Activated T-helper 1 cell treated with anti-CD3 and anti-CD28 coated beads, Interleukin-2, amount 50 U/mL, for 16 hours (primary cell): ENCODE measurements around the gene TCEAL1.

ENCODE experiments used
- DNase-seq, 2 donors: peaks; one replicate each; pipeline ENCODE4 v3.0.0-alpha.2; 2020; ENCODE audit warnings: low read depth in 1 of 2, low spot score in 1 of 2

TCEAL1 gene

DNA sequence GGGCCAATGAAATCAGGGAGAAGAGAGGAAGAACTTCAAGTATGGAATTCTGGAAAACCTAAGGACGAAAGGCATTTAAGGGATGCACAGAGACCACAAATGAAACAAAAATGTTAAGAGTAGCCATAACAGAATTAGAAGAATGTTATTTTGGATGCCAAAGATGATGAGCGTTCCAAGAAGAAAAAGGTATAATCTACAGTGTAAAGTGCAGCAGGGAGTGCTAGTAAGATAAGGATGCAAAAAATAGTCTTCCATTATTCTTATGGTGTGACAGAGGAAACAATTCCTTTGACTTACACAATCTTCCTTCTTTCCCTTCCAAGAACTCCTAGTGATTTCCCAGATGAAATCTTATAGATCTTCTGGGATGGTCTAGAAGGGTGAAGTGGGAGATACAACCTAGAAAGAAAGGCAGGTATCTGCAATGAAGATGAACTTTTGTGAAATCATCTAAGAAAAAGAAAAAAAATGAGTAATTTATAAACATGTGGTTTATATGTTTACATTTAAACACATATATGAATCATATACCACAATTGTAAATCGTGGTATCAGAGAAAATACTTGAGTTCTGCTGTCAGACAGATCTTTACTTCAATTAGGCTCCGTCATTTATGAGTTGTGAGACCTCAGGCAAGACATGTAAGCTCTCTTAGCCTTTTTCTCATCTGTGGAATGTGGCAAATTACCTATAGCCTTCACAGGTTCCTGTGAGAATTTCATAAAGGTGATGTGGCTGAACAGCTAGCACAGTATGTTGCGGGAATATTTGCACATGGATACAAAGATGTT, 49.6 kb downstream of the TCEAL1 start:
- no peak for DNase-seq
